A673 (cell line): ENCODE data around the gene ZSCAN18. TPM values are rescaled to one million over a fixed set of nuclear protein-coding genes. Genes with fewer than 3 reads are reported as not detected.

Source experiments
- BruUV-seq: library from RNA; stranded (reverse); fragments of 400-500 nt; replicated peaks from 2 replicates; lab custom pipeline; 2021; lab: Mats Ljungman, UMichigan
- CTCF ChIA-PET: fragments of 300-600 bp; sonication (Branson Sonifier 250); formaldehyde crosslinking; loops from one replicate; lab custom pipeline; 2022; ENCODE audit warnings: antibody characterized with exemption; lab: Charles Lee
- POLR2A ChIA-PET: fragments of 300-600 bp; sonication (Branson Sonifier 250); formaldehyde crosslinking; loops from one replicate; lab custom pipeline; 2022; ENCODE audit warnings: antibody characterized with exemption; ENCODE audit not compliant: low non-redundant PET; lab: Charles Lee
- DNase-seq: peaks from one replicate; pipeline ENCODE4 v3.0.0-alpha.2; 2015; ENCODE audit warnings: low spot score
- H3K27ac ChIP-seq: fragments of 200-600 bp; sonication (generic); 2 replicates; pipeline ENCODE4 v1.5.1; 2016; ENCODE audit warnings: mixed run types, low read depth, mild to moderate bottlenecking, mixed read lengths, antibody characterized with exemption, low read length; ENCODE audit not compliant: poor library complexity, severe bottlenecking
- H3K27me3 ChIP-seq: fragments of 200-600 bp; sonication (generic); replicated peaks from 2 replicates; pipeline ENCODE4 v1.6.1; 2017; ENCODE audit warnings: mixed run types, low read depth, mild to moderate bottlenecking, mixed read lengths, antibody characterized with exemption, low read length; ENCODE audit not compliant: insufficient read depth, poor library complexity
- H3K36me3 ChIP-seq: fragments of 200-600 bp; sonication (generic); 2 replicates; pipeline ENCODE4 v1.6.1; 2016; ENCODE audit warnings: mixed run types, mild to moderate bottlenecking, mixed read lengths, antibody characterized with exemption, low read length; ENCODE audit not compliant: insufficient read depth, poor library complexity, severe bottlenecking
- H3K4me1 ChIP-seq: fragments of 200-600 bp; sonication (generic); 2 replicates; pipeline ENCODE4 v1.6.1; 2017; ENCODE audit warnings: mixed run types, mild to moderate bottlenecking, mixed read lengths, antibody characterized with exemption, low read length; ENCODE audit not compliant: insufficient read depth, poor library complexity, severe bottlenecking
- H3K4me3 ChIP-seq: fragments of 200-600 bp; sonication (generic); 2 replicates; pipeline ENCODE4 v1.5.1; 2016; ENCODE audit warnings: low read depth, mixed run types, mild to moderate bottlenecking, mixed read lengths, low read length; ENCODE audit not compliant: poor library complexity, severe bottlenecking
- H3K9me3 ChIP-seq: fragments of 200-600 bp; sonication (generic); 2 replicates; pipeline ENCODE4 v1.6.1; 2016; ENCODE audit warnings: mixed run types, low read depth, mild to moderate bottlenecking, mixed read lengths, antibody characterized with exemption, low read length; ENCODE audit not compliant: poor library complexity, severe bottlenecking
- CTCF ChIP-seq: fragments of 300-800, 200-600 bp; sonication (generic); conservative IDR thresholded peaks from 2 replicates; pipeline ENCODE4 v1.5.1; 2017; ENCODE audit warnings: low read depth, mild to moderate bottlenecking, antibody characterized with exemption, low read length, moderate library complexity, mixed read lengths
- EZH2 ChIP-seq: fragments of 200-600 bp; sonication (generic); IDR thresholded peaks from 2 replicates; pipeline ENCODE4 v1.6.1; 2017; ENCODE audit warnings: borderline replicate concordance, low read depth, mild to moderate bottlenecking, mixed read lengths, antibody characterized with exemption, low read length; ENCODE audit not compliant: poor library complexity, severe bottlenecking
- intact Hi-C: fragments of 100-400 bp; cut with micrococcal nuclease; formaldehyde crosslinking; loops from one replicate; pipeline ENCODE4 v1.10.0; 2022; ENCODE audit not compliant: unreplicated experiment
- total RNA-seq: library from RNA; stranded (reverse); gene quantifications from 2 replicates; pipeline ENCODE4 v1.2.3, GENCODE V29; 2021

The ZSCAN18 gene
- total RNA-seq, 1 experiment from 2014 or later, result 26.1 TPM

- H3K27ac ChIP-seq, result no peak overlapping the region
- no TSS peak for BruUV-seq
- TF ChIP-seq EZH2, result no peak
- TF ChIP-seq CTCF, result no peak
- H3K9me3 ChIP-seq, result peaks cover 5% of the 10 kb centered on the region
- no peak for DNase-seq
- intact Hi-C loops, result no loop called here
- H3K4me1 ChIP-seq, result no peaks in the 10 kb centered on the region
- H3K36me3 ChIP-seq, result no peaks in the 10 kb centered on the region
- CTCF ChIA-PET, result no interaction called here
- H3K27me3 ChIP-seq, result no peaks in the 10 kb centered on the region
- POLR2A ChIA-PET, result no interaction called here
- no peak overlapping the region for H3K4me3 ChIP-seq
Measured at GRCh38 chr19:58038688-58039204, 59.3 kb downstream of the ZSCAN18 start.

GRCh38 chr19:58037927-58038687 lies 59.9 kb downstream of the ZSCAN18 start:
- TF ChIP-seq EZH2 (no peak), CTCF (no peak)
- ChIA-PET CTCF (no interaction called here), POLR2A (no interaction called here)
- H3K9me3 ChIP-seq, result peaks cover 5% of the 10 kb centered on the region
- H3K4me1 ChIP-seq, result no peaks in the 10 kb centered on the region
- no peaks in the 10 kb centered on the region for H3K27me3 ChIP-seq
- DNase-seq, result no peak
- intact Hi-C loops, result no loop called here
- no peak overlapping the region for H3K4me3 ChIP-seq
- BruUV-seq, result no TSS peak
- no peak overlapping the region for H3K27ac ChIP-seq
- H3K36me3 ChIP-seq, result no peaks in the 10 kb centered on the region

GRCh38 chr19:58035863-58036262 lies 62.2 kb downstream of the ZSCAN18 start:
- BruUV-seq, result no TSS peak
- CTCF ChIA-PET, result no interaction called here

More at GRCh38 chr19:58035863-58036262, 62.2 kb downstream of the ZSCAN18 start:
- Histone ChIP-seq H3K4me3 (no peak overlapping the region), H3K9me3 (no peaks in the 10 kb centered on the region), H3K27ac (no peak overlapping the region), H3K27me3 (no peaks in the 10 kb centered on the region), H3K4me1 (no peaks in the 10 kb centered on the region), H3K36me3 (no peaks in the 10 kb centered on the region)
- POLR2A ChIA-PET, result no interaction called here
- TF ChIP-seq EZH2 (no peak), CTCF (no peak)
- intact Hi-C loops, result no loop called here
- DNase-seq, result no peak
